ENCODE data around the gene OCRL.

DNA sequence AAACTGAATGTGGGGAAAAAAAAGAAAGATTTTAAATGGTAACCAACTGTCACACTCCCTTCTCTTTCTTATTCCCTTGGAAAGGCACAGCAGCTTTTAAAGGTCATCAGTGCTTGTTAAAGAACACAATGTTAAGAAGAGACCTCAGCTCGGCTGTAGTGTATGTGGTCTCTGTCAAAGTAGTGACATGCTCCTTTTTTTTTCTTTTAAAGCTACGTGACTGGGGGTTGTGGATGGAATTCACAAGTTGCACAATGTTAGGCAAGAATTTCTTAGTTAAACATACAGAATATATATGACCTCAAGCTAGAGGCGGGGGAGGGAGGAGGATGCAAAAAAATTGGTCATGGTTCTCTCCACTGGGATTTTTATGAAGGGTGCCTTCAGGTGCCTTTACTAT, 45.6 kb downstream of the OCRL start:
- TF ChIP-seq CTCF (conservative IDR thresholded peaks at IDR 0.05; ENCODE audit: low read depth, low read length), result no peak
- no peak for TF ChIP-seq EZH2 (IDR thresholded peaks at IDR 0.05; ENCODE audit: borderline replicate concordance, low read depth, low read length, poor library complexity, severe bottlenecking)
